ENCODE data around the gene GABRB2.
"Not testable (repeated sequence)": the region's sequence is repeated elsewhere in the genome, so short reads cannot be mapped to it uniquely, and the experiment has no call there.

GRCh38 chr5:161245846-161246245, 300.7 kb downstream of the GABRB2 start:
- TF ChIP-seq BACH2 (CRISPR knock-in tag; IDR thresholded peaks at IDR 0.05; ENCODE audit: borderline replicate concordance); TOX (CRISPR knock-in tag; IDR thresholded peaks at IDR 0.05; ENCODE audit: borderline replicate concordance); TSHZ2 (CRISPR knock-in tag; IDR thresholded peaks at IDR 0.05); OSR1 (CRISPR knock-in tag; IDR thresholded peaks at IDR 0.05); ZNF70 (CRISPR knock-in tag; IDR thresholded peaks at IDR 0.05); ZFP3 (CRISPR knock-in tag; IDR thresholded peaks at IDR 0.05); ZNF8 (CRISPR knock-in tag; IDR thresholded peaks at IDR 0.05); PPARA (CRISPR knock-in tag; IDR thresholded peaks at IDR 0.05; ENCODE audit: borderline replicate concordance); RARB (CRISPR knock-in tag; IDR thresholded peaks at IDR 0.05): not testable (repeated sequence)
